ENCODE measurements around the gene AKR7A2.

Gene AKR7A2

DNA sequence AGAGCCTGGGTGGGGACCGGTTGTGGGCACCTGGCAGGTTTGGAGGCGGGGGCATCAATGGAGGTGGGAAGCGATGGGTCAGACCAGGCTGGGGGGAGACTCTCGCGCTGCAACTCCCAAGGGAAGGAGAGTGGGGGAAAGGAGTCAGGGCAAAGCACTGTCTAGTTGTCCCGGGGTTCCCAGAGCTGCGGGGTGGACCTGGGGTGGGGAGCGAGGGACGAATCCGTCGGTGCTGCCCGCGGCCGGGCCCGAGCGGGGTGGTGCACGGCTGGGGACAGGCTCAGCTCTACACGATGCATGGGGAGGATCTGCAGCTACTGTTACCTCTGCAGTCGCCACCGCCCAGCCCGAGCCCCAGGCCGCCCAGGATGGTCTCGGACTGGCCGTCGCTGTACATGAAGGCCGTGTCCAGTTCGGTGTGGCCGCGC lies 427 bp downstream of the AKR7A2 start:
- TF ChIP-seq FOXP2 (optimal IDR thresholded peaks at IDR 0.05; ENCODE audit: borderline replicate concordance, extremely low read depth, extremely low read length, insufficient read depth) (no peak), TAF1 (IDR thresholded peaks at IDR 0.05; ENCODE audit: borderline replicate concordance, insufficient read depth, low read length) (no peak), POLR2AphosphoS5 (IDR thresholded peaks at IDR 0.05; ENCODE audit: low read depth, low read length) (no peak)
- TF ChIP-seq, protein P1, sequence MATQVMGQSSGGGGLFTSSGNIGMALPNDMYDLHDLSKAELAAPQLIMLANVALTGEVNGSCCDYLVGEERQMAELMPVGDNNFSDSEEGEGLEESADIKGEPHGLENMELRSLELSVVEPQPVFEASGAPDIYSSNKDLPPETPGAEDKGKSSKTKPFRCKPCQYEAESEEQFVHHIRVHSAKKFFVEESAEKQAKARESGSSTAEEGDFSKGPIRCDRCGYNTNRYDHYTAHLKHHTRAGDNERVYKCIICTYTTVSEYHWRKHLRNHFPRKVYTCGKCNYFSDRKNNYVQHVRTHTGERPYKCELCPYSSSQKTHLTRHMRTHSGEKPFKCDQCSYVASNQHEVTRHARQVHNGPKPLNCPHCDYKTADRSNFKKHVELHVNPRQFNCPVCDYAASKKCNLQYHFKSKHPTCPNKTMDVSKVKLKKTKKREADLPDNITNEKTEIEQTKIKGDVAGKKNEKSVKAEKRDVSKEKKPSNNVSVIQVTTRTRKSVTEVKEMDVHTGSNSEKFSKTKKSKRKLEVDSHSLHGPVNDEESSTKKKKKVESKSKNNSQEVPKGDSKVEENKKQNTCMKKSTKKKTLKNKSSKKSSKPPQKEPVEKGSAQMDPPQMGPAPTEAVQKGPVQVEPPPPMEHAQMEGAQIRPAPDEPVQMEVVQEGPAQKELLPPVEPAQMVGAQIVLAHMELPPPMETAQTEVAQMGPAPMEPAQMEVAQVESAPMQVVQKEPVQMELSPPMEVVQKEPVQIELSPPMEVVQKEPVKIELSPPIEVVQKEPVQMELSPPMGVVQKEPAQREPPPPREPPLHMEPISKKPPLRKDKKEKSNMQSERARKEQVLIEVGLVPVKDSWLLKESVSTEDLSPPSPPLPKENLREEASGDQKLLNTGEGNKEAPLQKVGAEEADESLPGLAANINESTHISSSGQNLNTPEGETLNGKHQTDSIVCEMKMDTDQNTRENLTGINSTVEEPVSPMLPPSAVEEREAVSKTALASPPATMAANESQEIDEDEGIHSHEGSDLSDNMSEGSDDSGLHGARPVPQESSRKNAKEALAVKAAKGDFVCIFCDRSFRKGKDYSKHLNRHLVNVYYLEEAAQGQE (IDR thresholded peaks at IDR 0.05; ENCODE audit: insufficient read depth in 1 of 2, low read depth in 2 of 2, low read length in 2 of 2), result no peak

DNA sequence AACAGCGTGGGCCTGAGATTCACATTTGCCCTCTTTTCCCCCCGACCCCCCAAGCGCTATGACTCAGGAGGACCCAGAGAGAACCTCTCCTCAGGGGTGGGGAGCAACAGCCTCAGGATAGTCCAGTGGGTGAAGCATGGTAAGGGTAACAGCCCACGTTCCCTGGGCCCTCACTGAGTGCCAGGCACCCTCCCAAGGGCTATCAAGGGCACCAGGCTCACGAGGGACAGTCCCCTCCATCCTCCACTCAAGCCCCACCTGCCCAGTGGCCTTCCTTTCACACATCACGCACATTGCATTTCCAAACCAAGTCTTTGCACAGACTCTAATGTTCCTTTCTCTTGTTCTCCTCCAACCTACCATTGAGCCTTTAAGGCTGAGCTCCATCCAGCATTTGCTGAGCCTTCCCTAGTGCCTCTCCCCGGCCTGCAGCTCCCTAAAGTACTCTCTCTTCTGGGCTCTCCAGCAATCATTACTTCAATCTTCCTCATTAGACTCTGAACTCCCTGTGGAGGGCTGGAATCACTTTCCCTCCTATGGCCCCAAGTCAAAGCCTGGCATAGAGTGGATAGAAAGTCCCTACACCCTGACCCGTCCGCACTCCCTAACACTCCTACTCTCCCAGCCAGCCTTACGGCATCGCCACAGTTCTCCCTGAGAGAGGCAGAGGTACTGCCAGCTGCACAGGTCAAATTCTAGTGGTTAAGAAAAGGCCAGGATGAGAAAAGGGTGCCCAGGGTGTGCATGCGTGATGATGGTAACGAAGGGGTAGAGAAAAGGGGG lies 1.0 kb downstream of the AKR7A2 start:
- no peak for TF ChIP-seq POLR2AphosphoS5 (IDR thresholded peaks at IDR 0.05; ENCODE audit: low read depth, low read length)
- no peak for TF ChIP-seq FOXP2 (optimal IDR thresholded peaks at IDR 0.05; ENCODE audit: borderline replicate concordance, extremely low read depth, extremely low read length, insufficient read depth)
- no peak for TF ChIP-seq TAF1 (IDR thresholded peaks at IDR 0.05; ENCODE audit: borderline replicate concordance, insufficient read depth, low read length)
- TF ChIP-seq, protein P1 (IDR thresholded peaks at IDR 0.05; ENCODE audit: insufficient read depth in 1 of 2, low read depth in 2 of 2, low read length in 2 of 2), result no peak
- no peak for TF ChIP-seq SIN3A (IDR thresholded peaks at IDR 0.05; ENCODE audit: borderline replicate concordance, insufficient read depth, low read length)

DNA sequence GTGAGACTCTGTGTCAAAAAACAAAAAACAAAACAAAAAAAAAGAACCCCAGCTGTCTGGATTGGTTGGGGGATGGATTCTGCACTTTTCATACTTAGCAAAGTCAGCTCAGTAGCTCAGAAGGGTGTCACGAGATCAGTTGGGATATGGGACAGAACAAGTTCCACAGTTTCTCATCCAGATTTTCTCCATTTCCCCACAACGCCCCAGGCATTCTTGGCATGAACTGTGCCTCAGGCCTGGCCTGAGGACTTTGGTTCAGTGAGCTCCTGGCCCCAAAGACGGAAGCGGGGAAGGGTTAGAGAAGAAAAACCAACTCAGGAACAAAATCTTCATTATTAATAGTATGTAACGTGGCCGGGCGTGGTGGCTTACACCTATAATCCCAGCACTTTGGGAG lies 1.9 kb downstream of the AKR7A2 start:
- TF ChIP-seq FOXP2 (optimal IDR thresholded peaks at IDR 0.05; ENCODE audit: borderline replicate concordance, extremely low read depth, extremely low read length, insufficient read depth) (no peak), TAF1 (IDR thresholded peaks at IDR 0.05; ENCODE audit: borderline replicate concordance, insufficient read depth, low read length) (no peak), SIN3A (IDR thresholded peaks at IDR 0.05; ENCODE audit: borderline replicate concordance, insufficient read depth, low read length) (no peak), POLR2AphosphoS5 (IDR thresholded peaks at IDR 0.05; ENCODE audit: low read depth, low read length) (no peak)
- TF ChIP-seq, protein P1 (IDR thresholded peaks at IDR 0.05; ENCODE audit: insufficient read depth in 1 of 2, low read depth in 2 of 2, low read length in 2 of 2), result no peak

DNA sequence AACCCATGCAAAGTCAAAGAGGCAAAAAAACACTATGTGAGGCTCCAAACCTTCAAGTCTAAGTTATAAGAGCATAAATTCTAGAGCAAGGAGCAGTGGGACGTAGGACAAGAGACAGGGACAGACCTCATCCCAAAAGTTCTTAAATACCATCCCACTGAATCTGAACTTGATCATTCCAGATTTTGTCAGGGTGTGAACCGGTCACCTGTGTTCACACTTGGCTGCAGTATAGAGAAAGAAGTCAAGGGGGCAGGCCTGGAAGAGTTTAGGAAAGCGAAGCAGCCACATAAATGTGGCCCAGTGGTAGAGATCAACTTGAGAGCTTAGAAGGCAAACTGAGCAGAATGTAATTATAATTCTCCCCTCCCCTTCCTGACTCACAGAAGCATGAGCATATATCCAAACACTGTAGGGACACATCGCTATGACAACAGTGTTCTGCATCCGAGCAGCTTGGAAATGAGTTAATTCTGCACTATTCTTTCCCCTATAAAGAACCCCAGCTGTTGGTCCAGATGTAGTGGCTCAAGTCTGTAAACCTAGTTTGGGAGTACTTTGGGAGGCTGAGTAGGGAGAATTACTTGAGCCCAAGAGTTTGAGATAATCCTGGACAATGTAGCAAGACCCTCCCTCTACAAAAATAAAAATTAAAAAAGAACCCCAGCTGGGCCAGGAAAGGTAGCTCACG lies 2.7 kb downstream of the AKR7A2 start:
- no peak for TF ChIP-seq SIN3A (IDR thresholded peaks at IDR 0.05; ENCODE audit: borderline replicate concordance, insufficient read depth, low read length)
- TF ChIP-seq, protein P1 (IDR thresholded peaks at IDR 0.05; ENCODE audit: insufficient read depth in 1 of 2, low read depth in 2 of 2, low read length in 2 of 2), result no peak
- TF ChIP-seq TAF1 (IDR thresholded peaks at IDR 0.05; ENCODE audit: borderline replicate concordance, insufficient read depth, low read length), result no peak
- no peak for TF ChIP-seq FOXP2 (optimal IDR thresholded peaks at IDR 0.05; ENCODE audit: borderline replicate concordance, extremely low read depth, extremely low read length, insufficient read depth)
- no peak for TF ChIP-seq POLR2AphosphoS5 (IDR thresholded peaks at IDR 0.05; ENCODE audit: low read depth, low read length)
